Activated B cell treated with CpG ODN at 0.5 μM for 24 hours (primary cell): ENCODE data around the gene SLC19A1. TPM values are rescaled to one million over a fixed set of nuclear protein-coding genes. Genes with fewer than 3 reads are reported as not detected.

Source experiments
- ATAC-seq: fragments of 200-7000 bp; cut with Tn5 transposase; one replicate; pipeline ENCODE4 v1.10.0; 2021; ENCODE audit warnings: low read depth, mild to moderate bottlenecking, moderate library complexity
- CTCF ChIA-PET: fragments of 350-600 bp; sonication (Branson Sonifier 250); formaldehyde crosslinking; loops from one replicate; lab custom pipeline; 2021; ENCODE audit warnings: antibody characterized with exemption; lab: Charles Lee
- POLR2A ChIA-PET: fragments of 350-600 bp; sonication (Branson Sonifier 250); formaldehyde crosslinking; loops from one replicate; lab custom pipeline; 2021; ENCODE audit warnings: antibody characterized with exemption; lab: Charles Lee
- DNase-seq: peaks from one replicate; pipeline ENCODE4 v3.0.0; 2022
- H3K27ac Mint-ChIP-seq: one replicate; pipeline ENCODE4 v1.8.0; 2020; ENCODE audit warnings: mixed read lengths
- H3K27me3 Mint-ChIP-seq: one replicate; pipeline ENCODE4 v1.8.0; 2021; ENCODE audit warnings: mixed read lengths
- H3K36me3 Mint-ChIP-seq: one replicate; pipeline ENCODE4 v1.8.0; 2021; ENCODE audit warnings: low read depth, mixed read lengths
- H3K4me1 Mint-ChIP-seq: one replicate; pipeline ENCODE4 v1.8.0; 2021; ENCODE audit warnings: mixed read lengths
- H3K4me3 Mint-ChIP-seq: one replicate; pipeline ENCODE4 v1.8.0; 2020; ENCODE audit warnings: mild to moderate bottlenecking, mixed read lengths
- H3K9me3 Mint-ChIP-seq: one replicate; pipeline ENCODE4 v1.8.0; 2020; ENCODE audit warnings: mixed read lengths
- CTCF ChIP-seq: fragments of 200-600 bp; IDR thresholded peaks from one replicate; pipeline ENCODE4 v1.8.0; 2022; ENCODE audit warnings: antibody characterized with exemption, mild to moderate bottlenecking
- intact Hi-C: fragments of 100-400 bp; cut with micrococcal nuclease; formaldehyde crosslinking; loops from one replicate; pipeline ENCODE4 v1.15.1; 2024
- total RNA-seq: library from RNA; stranded (reverse); gene quantifications from 2 replicates; pipeline ENCODE4 v1.2.3, GENCODE V29; 2022

SLC19A1 gene
- total RNA-seq, 1 donor from 2014 or later = 10.7 TPM

- Mint-ChIP-seq H3K4me1 (peaks cover 17% of the 10 kb centered on the region), H3K27me3 (peaks cover 12% of the 10 kb centered on the region), H3K9me3 (peaks cover 10% of the 10 kb centered on the region), H3K4me3 (no peak overlapping the region), H3K36me3 (no peaks in the 10 kb centered on the region), H3K27ac (no peak overlapping the region)
- intact Hi-C loops = no loop called here
- DNase-seq (no peak), ATAC-seq (no peak)
- ChIA-PET POLR2A (no interaction called here), CTCF (no interaction called here)
- TF ChIP-seq CTCF = no peak
Observed at GRCh38 chr21:45466330-45467220, 75.7 kb downstream of the SLC19A1 start.

GRCh38 chr21:45465611-45466329 lies 76.5 kb downstream of the SLC19A1 start:
- Mint-ChIP-seq H3K4me1 (peaks cover 14% of the 10 kb centered on the region), H3K9me3 (peaks cover 13% of the 10 kb centered on the region), H3K27ac (no peak overlapping the region), H3K4me3 (peak overlapping the region; percentile 16), H3K36me3 (no peaks in the 10 kb centered on the region), H3K27me3 (peaks cover 14% of the 10 kb centered on the region)
- intact Hi-C loops = no loop called here
- ATAC-seq = no peak
- no peak for DNase-seq
- CTCF ChIA-PET = no interaction called here
- POLR2A ChIA-PET = no interaction called here
- no peak for TF ChIP-seq CTCF

GRCh38 chr21:45465105-45465504 lies 77.1 kb downstream of the SLC19A1 start:
- no peak for TF ChIP-seq CTCF
- intact Hi-C loops = no loop called here
- peak overlapping the region; percentile 16 for H3K4me3 Mint-ChIP-seq
- peaks cover 13% of the 10 kb centered on the region for H3K4me1 Mint-ChIP-seq
- no peak for ATAC-seq
- peaks cover 16% of the 10 kb centered on the region for H3K9me3 Mint-ChIP-seq
- ChIA-PET CTCF (no interaction called here), POLR2A (no interaction called here)
- DNase-seq = no peak
- no peak overlapping the region for H3K27ac Mint-ChIP-seq
- no peaks in the 10 kb centered on the region for H3K36me3 Mint-ChIP-seq
- peaks cover 17% of the 10 kb centered on the region for H3K27me3 Mint-ChIP-seq

- Mint-ChIP-seq H3K4me1 (peaks cover 12% of the 10 kb centered on the region), H3K27me3 (peaks cover 17% of the 10 kb centered on the region), H3K9me3 (peaks cover 16% of the 10 kb centered on the region), H3K36me3 (no peaks in the 10 kb centered on the region), H3K4me3 (no peak overlapping the region), H3K27ac (no peak overlapping the region)
- intact Hi-C loops = no loop called here
- POLR2A ChIA-PET = no interaction called here
- no peak for TF ChIP-seq CTCF
- no peak for ATAC-seq
- CTCF ChIA-PET = no interaction called here
- DNase-seq = no peak
Observed at GRCh38 chr21:45464309-45464708, 77.9 kb downstream of the SLC19A1 start.

GRCh38 chr21:45463871-45464270 lies 78.4 kb downstream of the SLC19A1 start:
- H3K27ac Mint-ChIP-seq = no peak overlapping the region
- no peak overlapping the region for H3K4me3 Mint-ChIP-seq
- ChIA-PET POLR2A (no interaction called here), CTCF (no interaction called here)
- H3K27me3 Mint-ChIP-seq = peaks cover 17% of the 10 kb centered on the region
- H3K36me3 Mint-ChIP-seq = no peaks in the 10 kb centered on the region
- H3K4me1 Mint-ChIP-seq = peaks cover 12% of the 10 kb centered on the region
- no peak for TF ChIP-seq CTCF
- DNase-seq (no peak), ATAC-seq (no peak)
- peaks cover 16% of the 10 kb centered on the region for H3K9me3 Mint-ChIP-seq
- intact Hi-C loops = no loop called here
